Brain microvascular endothelial cell (primary cell): Measurements from ENCODE around the gene PTK6.

Source experiments
- DNase-seq: peaks from one replicate; pipeline ENCODE4 v3.0.0-alpha.2; 2020
- H3K27ac ChIP-seq: fragments of 250-450 bp; sonication (Bioruptor Pico); 2 replicates; pipeline ENCODE4 v1.5.1; 2020; ENCODE audit warnings: mild to moderate bottlenecking, moderate library complexity
- H3K27me3 ChIP-seq: fragments of 250-450 bp; sonication (Bioruptor Pico); replicated peaks from 2 replicates; pipeline ENCODE4 v1.5.1; 2020; ENCODE audit warnings: mild to moderate bottlenecking
- H3K36me3 ChIP-seq: fragments of 250-450 bp; sonication (Bioruptor Pico); replicated peaks from 2 replicates; pipeline ENCODE4 v1.5.1; 2020; ENCODE audit warnings: mild to moderate bottlenecking
- H3K4me3 ChIP-seq: 2 replicates; pipeline ENCODE4 v1.5.1; 2011; ENCODE audit warnings: low read depth, mild to moderate bottlenecking, control low read depth, low read length, moderate library complexity
- CTCF ChIP-seq: IDR thresholded peaks from 2 replicates; pipeline ENCODE4 v1.5.1; 2011; ENCODE audit warnings: low read depth, mild to moderate bottlenecking, moderate library complexity, low read length, control low read depth, inconsistent platforms; ENCODE audit errors: missing control alignments
- in situ Hi-C: cut with HindIII; loops from 2 replicates; pipeline ENCODE4 v1.10.0; 2017; ENCODE audit warnings: low sequenced_read_pairs, low pct_ligation_motif_present

The PTK6 gene

GRCh38 chr20:63509088-63509564 lies 28.1 kb downstream of the PTK6 start:
- Histone ChIP-seq H3K27me3 (no peaks in the 10 kb centered on the region), H3K36me3 (no peaks in the 10 kb centered on the region), H3K4me3 (no peak overlapping the region), H3K27ac (no peak overlapping the region)
- no peak for TF ChIP-seq CTCF
- no peak for DNase-seq
- in situ Hi-C loops: no loop called here

GRCh38 chr20:63508072-63508768 lies 29.0 kb downstream of the PTK6 start:
- Histone ChIP-seq H3K36me3 (no peaks in the 10 kb centered on the region), H3K27ac (no peak overlapping the region), H3K27me3 (peaks cover 2% of the 10 kb centered on the region), H3K4me3 (no peak overlapping the region)
- TF ChIP-seq CTCF: no peak
- in situ Hi-C loops: no loop called here
- DNase-seq: no peak

GRCh38 chr20:63507083-63507743 lies 30.0 kb downstream of the PTK6 start:
- DNase-seq: no peak
- Histone ChIP-seq H3K27me3 (peaks cover 5% of the 10 kb centered on the region), H3K27ac (no peak overlapping the region), H3K36me3 (no peaks in the 10 kb centered on the region), H3K4me3 (no peak overlapping the region)
- TF ChIP-seq CTCF: no peak
- in situ Hi-C loops: no loop called here

- no peak for TF ChIP-seq CTCF
- H3K27ac ChIP-seq: no peak overlapping the region
- peaks cover 6% of the 10 kb centered on the region for H3K27me3 ChIP-seq
- H3K4me3 ChIP-seq: no peak overlapping the region
- DNase-seq: no peak
- in situ Hi-C loops: no loop called here
- no peaks in the 10 kb centered on the region for H3K36me3 ChIP-seq
These were observed 31.5 kb downstream of the PTK6 start for GRCh38 chr20:63505723-63506122.

GRCh38 chr20:63505281-63505680 lies 31.9 kb downstream of the PTK6 start:
- no peak for TF ChIP-seq CTCF
- H3K4me3 ChIP-seq: no peak overlapping the region
- H3K27ac ChIP-seq: no peak overlapping the region
- in situ Hi-C loops: no loop called here
- DNase-seq: no peak
- H3K36me3 ChIP-seq: no peaks in the 10 kb centered on the region
- H3K27me3 ChIP-seq: peaks cover 6% of the 10 kb centered on the region
